Activated CD4-positive, alpha-beta memory T cell treated with anti-CD3 and anti-CD28 coated beads, Interleukin-2, amount 10 ng/mL, durations not matched to agents 7 days and 5 days (primary cell): ENCODE measurements around the gene SIRPA. TPM values are rescaled to one million over a fixed set of nuclear protein-coding genes. Genes with fewer than 3 reads are reported as not detected.
"Not testable (repeated sequence)": the region's sequence is repeated elsewhere in the genome, so short reads cannot be mapped to it uniquely, and the experiment has no call there.

Experiments
- CTCF ChIA-PET: fragments of 350-600 bp; sonication (Branson Sonifier 250); formaldehyde crosslinking; loops from one replicate; lab custom pipeline; 2021; ENCODE audit warnings: antibody characterized with exemption, inconsistent platforms; lab: Charles Lee
- POLR2A ChIA-PET: fragments of 350-600 bp; sonication (Branson Sonifier 250); formaldehyde crosslinking; loops from one replicate; lab custom pipeline; 2021; ENCODE audit warnings: antibody characterized with exemption; lab: Charles Lee
- DNase-seq: peaks from one replicate; pipeline ENCODE4 v3.0.0-alpha.2; 2020
- H3K27ac Mint-ChIP-seq: one replicate; pipeline ENCODE4 v1.8.0; 2021; ENCODE audit warnings: mild to moderate bottlenecking, mixed read lengths
- H3K27me3 Mint-ChIP-seq: one replicate; pipeline ENCODE4 v1.8.0; 2021; ENCODE audit warnings: mixed read lengths
- H3K36me3 Mint-ChIP-seq: one replicate; pipeline ENCODE4 v1.8.0; 2021; ENCODE audit warnings: low read depth, mixed read lengths
- H3K4me1 Mint-ChIP-seq: one replicate; pipeline ENCODE4 v1.8.0; 2021; ENCODE audit warnings: mixed read lengths
- H3K4me3 Mint-ChIP-seq: one replicate; pipeline ENCODE4 v1.8.0; 2021; ENCODE audit warnings: mild to moderate bottlenecking, mixed read lengths
- H3K9me3 Mint-ChIP-seq: one replicate; pipeline ENCODE4 v1.8.0; 2021; ENCODE audit warnings: mixed read lengths
- total RNA-seq, 2 experiments: library from RNA; stranded (reverse); gene quantifications; one replicate each; pipeline ENCODE4 v1.2.3, GENCODE V29; 2021

Gene SIRPA
- total RNA-seq, 2 experiments from 2014 or later = not detected

- Mint-ChIP-seq H3K9me3 (no peaks in the 10 kb centered on the region), H3K4me1 (peaks cover 9% of the 10 kb centered on the region), H3K36me3 (no peaks in the 10 kb centered on the region), H3K27me3 (peaks cover 2% of the 10 kb centered on the region), H3K27ac (no peak overlapping the region), H3K4me3 (no peak overlapping the region)
- CTCF ChIA-PET = no interaction called here
- POLR2A ChIA-PET = no interaction called here
- DNase-seq = no peak
Measured at GRCh38 chr20:1908191-1908590, 13.0 kb downstream of the SIRPA start.

GRCh38 chr20:1909097-1909496 lies 13.9 kb downstream of the SIRPA start:
- H3K27me3 Mint-ChIP-seq = peaks cover 2% of the 10 kb centered on the region
- no peak overlapping the region for H3K27ac Mint-ChIP-seq
- no peak overlapping the region for H3K4me3 Mint-ChIP-seq
- no peaks in the 10 kb centered on the region for H3K36me3 Mint-ChIP-seq
- POLR2A ChIA-PET = no interaction called here
- CTCF ChIA-PET = no interaction called here
- DNase-seq = no peak
- no peaks in the 10 kb centered on the region for H3K9me3 Mint-ChIP-seq
- H3K4me1 Mint-ChIP-seq = peaks cover 9% of the 10 kb centered on the region

GRCh38 chr20:1911536-1911935 lies 16.3 kb downstream of the SIRPA start:
- Mint-ChIP-seq H3K36me3 (no peaks in the 10 kb centered on the region), H3K27me3 (peaks cover 2% of the 10 kb centered on the region), H3K4me3 (no peak overlapping the region), H3K27ac (no peak overlapping the region), H3K4me1 (peaks cover 4% of the 10 kb centered on the region), H3K9me3 (no peaks in the 10 kb centered on the region)
- CTCF ChIA-PET = no interaction called here
- POLR2A ChIA-PET = no interaction called here
- no peak for DNase-seq

- CTCF ChIA-PET = no interaction called here
- POLR2A ChIA-PET = no interaction called here
- DNase-seq = no peak
- Mint-ChIP-seq H3K27ac (no peak overlapping the region), H3K4me1 (peaks cover 1% of the 10 kb centered on the region), H3K4me3 (no peak overlapping the region), H3K36me3 (no peaks in the 10 kb centered on the region), H3K9me3 (no peaks in the 10 kb centered on the region), H3K27me3 (peaks cover 2% of the 10 kb centered on the region)
Measured at GRCh38 chr20:1912053-1912452, 16.8 kb downstream of the SIRPA start.

- DNase-seq = no peak
- Mint-ChIP-seq H3K27me3 (peaks cover 2% of the 10 kb centered on the region), H3K27ac (no peak overlapping the region), H3K4me3 (no peak overlapping the region), H3K36me3 (no peaks in the 10 kb centered on the region), H3K4me1 (no peaks in the 10 kb centered on the region), H3K9me3 (no peaks in the 10 kb centered on the region)
- POLR2A ChIA-PET = no interaction called here
- CTCF ChIA-PET = no interaction called here
Measured at GRCh38 chr20:1912646-1913045, 17.4 kb downstream of the SIRPA start.

GRCh38 chr20:1915233-1915632 lies 20.0 kb downstream of the SIRPA start:
- CTCF ChIA-PET, H3K4me1 Mint-ChIP-seq, POLR2A ChIA-PET, H3K9me3 Mint-ChIP-seq, H3K4me3 Mint-ChIP-seq, DNase-seq, H3K27ac Mint-ChIP-seq, H3K27me3 Mint-ChIP-seq, H3K36me3 Mint-ChIP-seq: not testable (repeated sequence)

- DNase-seq = no peak
- CTCF ChIA-PET = no interaction called here
- POLR2A ChIA-PET = no interaction called here
- H3K4me3 Mint-ChIP-seq = no peak overlapping the region
- no peak overlapping the region for H3K27ac Mint-ChIP-seq
- H3K4me1 Mint-ChIP-seq = no peaks in the 10 kb centered on the region
- H3K27me3 Mint-ChIP-seq = no peaks in the 10 kb centered on the region
- H3K9me3 Mint-ChIP-seq = no peaks in the 10 kb centered on the region
- H3K36me3 Mint-ChIP-seq = no peaks in the 10 kb centered on the region
Measured at GRCh38 chr20:1915725-1916124, 20.5 kb downstream of the SIRPA start.

GRCh38 chr20:1917786-1918185 lies 22.6 kb downstream of the SIRPA start:
- ChIA-PET CTCF (no interaction called here), POLR2A (no interaction called here)
- Mint-ChIP-seq H3K27me3 (no peaks in the 10 kb centered on the region), H3K4me3 (no peak overlapping the region), H3K36me3 (no peaks in the 10 kb centered on the region), H3K9me3 (no peaks in the 10 kb centered on the region), H3K27ac (no peak overlapping the region), H3K4me1 (no peaks in the 10 kb centered on the region)
- no peak for DNase-seq

GRCh38 chr20:1918491-1919165 lies 23.4 kb downstream of the SIRPA start:
- Mint-ChIP-seq H3K27ac (no peak overlapping the region), H3K4me3 (no peak overlapping the region), H3K9me3 (no peaks in the 10 kb centered on the region), H3K36me3 (no peaks in the 10 kb centered on the region), H3K27me3 (no peaks in the 10 kb centered on the region), H3K4me1 (no peaks in the 10 kb centered on the region)
- ChIA-PET CTCF (no interaction called here), POLR2A (no interaction called here)
- no peak for DNase-seq

GRCh38 chr20:1920252-1920651 lies 25.0 kb downstream of the SIRPA start:
- Mint-ChIP-seq H3K36me3 (no peaks in the 10 kb centered on the region), H3K27ac (no peak overlapping the region), H3K4me3 (no peak overlapping the region), H3K27me3 (no peaks in the 10 kb centered on the region), H3K4me1 (no peaks in the 10 kb centered on the region), H3K9me3 (no peaks in the 10 kb centered on the region)
- CTCF ChIA-PET = no interaction called here
- no peak for DNase-seq
- POLR2A ChIA-PET = no interaction called here

- CTCF ChIA-PET = no interaction called here
Measured at GRCh38 chr20:1920826-1921225, 25.6 kb downstream of the SIRPA start.

GRCh38 chr20:1921985-1922384 lies 26.8 kb downstream of the SIRPA start:
- H3K4me1 Mint-ChIP-seq, H3K36me3 Mint-ChIP-seq, POLR2A ChIA-PET, H3K4me3 Mint-ChIP-seq, H3K9me3 Mint-ChIP-seq, CTCF ChIA-PET, H3K27me3 Mint-ChIP-seq, H3K27ac Mint-ChIP-seq, DNase-seq: not testable (repeated sequence)

More at GRCh38 chr20:1920826-1921225, 25.6 kb downstream of the SIRPA start:
- no peaks in the 10 kb centered on the region for H3K27me3 Mint-ChIP-seq
- H3K9me3 Mint-ChIP-seq = no peaks in the 10 kb centered on the region
- H3K4me1 Mint-ChIP-seq = no peaks in the 10 kb centered on the region
- DNase-seq = no peak
- no peak overlapping the region for H3K27ac Mint-ChIP-seq
- H3K36me3 Mint-ChIP-seq = no peaks in the 10 kb centered on the region
- no peak overlapping the region for H3K4me3 Mint-ChIP-seq
- POLR2A ChIA-PET = no interaction called here

- no peak for DNase-seq
- POLR2A ChIA-PET = no interaction called here
- no peak overlapping the region for H3K27ac Mint-ChIP-seq
- no peaks in the 10 kb centered on the region for H3K4me1 Mint-ChIP-seq
- no peaks in the 10 kb centered on the region for H3K36me3 Mint-ChIP-seq
- no peaks in the 10 kb centered on the region for H3K27me3 Mint-ChIP-seq
- H3K4me3 Mint-ChIP-seq = no peak overlapping the region
- CTCF ChIA-PET = no interaction called here
- no peaks in the 10 kb centered on the region for H3K9me3 Mint-ChIP-seq
Measured at GRCh38 chr20:1922786-1923185, 27.6 kb downstream of the SIRPA start.
